NCI-H1092 (cell line): ENCODE measurements around the gene TSHZ3.

ENCODE experiments used
- DNase-seq: peaks from one replicate; lab custom pipeline; 2025; lab: John Stamatoyannopoulos, UW

The TSHZ3 gene

DNA sequence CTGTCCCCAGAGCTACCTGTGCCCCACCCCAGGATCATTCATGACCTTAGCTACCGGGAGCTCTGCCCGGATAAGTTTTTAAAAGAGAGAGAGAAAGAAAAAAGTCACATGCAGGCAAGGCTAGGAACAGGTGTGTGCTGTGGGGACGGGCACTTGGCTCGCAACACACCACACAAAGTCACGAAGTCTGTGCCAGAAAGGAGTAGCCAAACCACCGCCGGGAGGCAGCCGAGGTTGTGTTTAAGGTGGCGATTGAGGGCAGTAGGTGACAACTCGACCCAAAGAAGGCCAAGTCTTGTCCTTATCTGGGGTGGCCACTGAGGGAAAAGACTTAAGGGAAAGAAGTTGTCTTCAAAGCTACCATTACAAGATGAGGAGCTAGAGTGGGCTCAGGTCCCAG is 4.6 kb upstream of the TSHZ3 start:
- no peak for DNase-seq

DNA sequence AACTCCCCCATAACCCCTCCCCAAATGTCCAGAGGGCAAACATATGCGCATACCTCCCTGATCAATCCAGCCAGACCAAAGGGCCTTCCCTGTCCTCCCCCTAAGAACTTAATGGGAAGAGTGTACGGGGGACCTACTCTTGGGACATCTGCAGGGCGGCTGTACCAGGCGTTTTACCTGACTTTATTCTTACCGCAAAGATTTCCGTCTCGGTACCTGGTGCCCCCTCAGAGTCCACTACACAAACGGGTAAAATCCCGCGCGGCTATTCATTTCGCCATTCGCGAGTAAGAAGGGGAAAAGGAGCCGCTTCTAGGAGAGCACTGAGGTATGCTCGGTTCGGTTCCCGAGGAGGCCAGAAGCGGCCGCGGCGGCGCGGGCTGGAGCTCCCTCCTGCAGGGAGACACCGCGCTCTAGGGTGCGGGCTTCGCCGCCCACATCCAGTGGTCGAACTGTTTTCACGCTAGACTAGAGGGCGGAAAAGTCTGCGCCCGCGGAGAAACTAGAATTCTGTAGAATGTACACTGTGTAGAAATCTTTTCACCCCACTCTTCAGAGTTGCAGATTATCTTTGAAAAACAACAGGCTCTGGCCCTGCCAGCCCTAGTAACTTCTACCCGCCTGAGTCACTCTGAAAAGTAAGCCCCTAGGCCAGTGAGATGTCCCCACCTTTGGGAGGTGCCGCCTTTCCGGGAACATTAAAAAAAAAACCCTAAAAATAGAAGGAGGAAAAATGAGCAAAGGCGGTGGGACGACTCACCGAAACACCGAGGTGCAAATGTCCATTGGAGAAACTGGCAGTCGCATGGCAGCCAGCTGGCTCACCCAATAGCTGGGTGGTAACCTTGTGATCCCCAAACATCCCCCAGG is 3.8 kb upstream of the TSHZ3 start:
- DNase-seq = no peak

DNA sequence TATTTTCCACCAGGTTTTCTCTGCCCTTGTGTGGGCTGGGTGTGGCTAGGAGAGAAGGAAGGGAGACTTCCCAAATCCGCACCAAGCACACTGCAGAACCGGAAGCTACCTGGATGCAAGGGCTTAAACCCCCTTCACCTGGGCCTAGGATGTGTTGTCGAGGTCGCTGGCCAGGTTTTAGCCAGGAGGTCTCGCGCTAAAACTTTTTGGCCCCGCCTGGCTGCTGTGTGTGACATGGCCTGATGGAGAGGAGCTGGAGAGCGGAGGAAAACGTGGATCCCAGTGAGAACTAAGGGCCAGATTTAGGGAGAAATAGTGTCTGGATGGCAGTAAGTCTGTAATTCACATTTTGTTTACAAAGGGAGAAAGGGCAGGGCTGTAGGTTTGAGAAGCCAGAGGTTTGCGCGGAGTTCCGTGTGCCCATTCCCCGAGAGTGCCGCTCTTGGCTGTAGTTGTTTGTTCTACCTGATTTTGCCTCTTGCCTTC is 3.1 kb upstream of the TSHZ3 start:
- no peak for DNase-seq

DNA sequence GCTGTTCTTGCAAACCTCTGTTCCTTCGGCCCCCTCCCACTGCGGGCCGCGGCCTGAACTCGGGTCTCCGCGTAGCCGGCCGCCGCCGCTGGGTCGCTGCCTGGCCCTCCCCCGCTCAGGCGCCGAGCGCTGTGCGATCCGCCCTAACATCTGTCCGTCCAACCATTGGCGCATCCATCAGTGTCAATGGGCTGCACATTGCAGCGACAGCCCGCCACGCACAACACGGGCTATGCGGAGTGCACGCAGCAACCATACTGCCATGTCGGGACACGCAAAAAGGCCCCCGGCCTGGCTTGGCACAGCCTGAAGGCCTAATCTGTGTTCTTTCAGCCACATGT is 2.6 kb upstream of the TSHZ3 start:
- no peak for DNase-seq

DNA sequence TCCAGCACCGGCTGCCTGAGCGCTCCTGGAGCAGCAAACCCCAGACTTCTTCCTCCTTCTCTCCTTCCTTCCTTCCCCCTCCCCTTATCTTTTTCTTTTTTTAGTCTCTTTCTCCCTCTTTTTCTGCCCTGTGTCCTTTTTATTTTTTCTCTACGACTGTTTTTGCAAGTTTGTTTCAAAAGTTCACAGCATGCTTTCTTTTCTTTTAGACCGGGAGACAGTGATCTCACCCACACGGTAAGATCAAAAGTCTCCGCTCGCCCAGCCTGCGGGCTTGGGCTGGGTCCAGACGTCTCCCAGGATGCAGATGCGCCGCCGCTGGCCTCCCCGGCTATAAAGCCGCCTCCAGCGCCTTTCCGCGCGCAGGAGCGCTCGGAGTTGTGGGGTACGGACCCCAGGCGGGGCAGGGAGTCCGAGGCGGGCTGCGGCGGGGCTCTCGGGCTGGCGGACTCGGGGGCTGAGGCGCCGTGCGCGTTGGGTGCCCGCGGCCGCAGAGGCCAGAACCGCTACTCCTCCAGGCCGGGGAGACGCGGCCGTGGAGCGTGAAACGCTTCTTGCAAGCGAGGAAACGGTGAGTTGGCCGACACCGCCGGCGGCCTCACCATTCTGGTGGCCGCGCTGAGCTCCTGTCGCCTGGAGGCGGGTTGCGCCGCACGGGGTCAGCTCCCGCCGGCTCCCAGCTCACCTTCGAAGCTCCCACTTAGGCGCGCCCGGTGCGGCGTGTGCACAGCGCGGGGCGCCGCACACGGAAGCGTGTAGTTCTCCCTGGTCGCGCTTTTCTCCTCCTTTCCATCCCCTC is 2.0 kb upstream of the TSHZ3 start:
- DNase-seq = no peak

DNA sequence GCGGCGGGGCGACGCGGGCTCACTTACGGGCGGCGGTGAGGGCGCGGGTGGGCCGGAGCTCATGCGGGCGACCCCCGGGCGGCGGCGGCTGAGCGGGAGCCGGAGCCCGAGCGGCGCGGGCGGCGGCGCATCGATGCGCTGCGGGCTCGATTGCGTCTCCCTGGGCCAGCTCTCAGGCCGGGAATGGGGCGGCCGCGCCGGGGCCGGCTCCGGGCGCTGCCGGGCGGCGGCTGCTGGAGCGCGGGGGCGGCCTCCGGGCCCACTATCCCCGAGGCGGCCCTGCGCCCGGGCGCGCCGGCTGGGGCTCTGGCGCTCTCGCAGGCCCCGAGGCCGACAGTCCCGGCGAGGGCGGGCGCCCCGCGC is 1.4 kb upstream of the TSHZ3 start:
- DNase-seq = no peak

DNA sequence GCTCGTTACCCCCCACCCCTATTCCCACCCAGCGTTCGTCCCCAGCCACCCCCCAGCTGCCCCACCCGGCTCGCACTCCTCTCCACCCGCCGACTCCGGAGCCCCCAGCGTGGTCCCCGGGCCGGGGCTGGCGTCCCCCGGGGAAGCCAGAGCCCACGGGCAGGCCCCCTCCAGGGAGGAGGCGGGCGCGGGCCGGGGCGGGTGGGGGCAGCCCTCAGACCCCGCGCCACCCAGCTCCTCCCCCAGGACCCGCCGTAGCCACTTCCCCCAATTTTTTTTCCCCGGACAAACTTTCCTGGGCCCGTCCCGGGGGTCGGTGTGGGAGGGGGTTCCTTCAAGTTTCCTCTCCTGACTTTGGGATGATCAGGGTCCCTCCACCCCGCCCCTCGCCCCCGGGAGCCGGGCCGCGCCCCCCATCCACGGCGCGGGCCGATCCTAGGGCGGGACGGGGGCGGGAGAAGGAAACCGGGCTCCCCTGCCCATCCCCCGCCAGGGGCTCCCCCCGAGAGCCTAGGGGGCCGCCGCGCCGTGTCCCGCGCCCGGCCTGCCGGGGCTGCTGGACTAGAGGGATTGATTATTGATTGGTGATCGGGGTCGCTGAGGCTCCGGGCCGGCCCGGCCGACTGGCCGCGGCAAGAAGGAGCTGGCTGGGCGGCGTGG is 927 bp upstream of the TSHZ3 start:
- DNase-seq = no peak

DNA sequence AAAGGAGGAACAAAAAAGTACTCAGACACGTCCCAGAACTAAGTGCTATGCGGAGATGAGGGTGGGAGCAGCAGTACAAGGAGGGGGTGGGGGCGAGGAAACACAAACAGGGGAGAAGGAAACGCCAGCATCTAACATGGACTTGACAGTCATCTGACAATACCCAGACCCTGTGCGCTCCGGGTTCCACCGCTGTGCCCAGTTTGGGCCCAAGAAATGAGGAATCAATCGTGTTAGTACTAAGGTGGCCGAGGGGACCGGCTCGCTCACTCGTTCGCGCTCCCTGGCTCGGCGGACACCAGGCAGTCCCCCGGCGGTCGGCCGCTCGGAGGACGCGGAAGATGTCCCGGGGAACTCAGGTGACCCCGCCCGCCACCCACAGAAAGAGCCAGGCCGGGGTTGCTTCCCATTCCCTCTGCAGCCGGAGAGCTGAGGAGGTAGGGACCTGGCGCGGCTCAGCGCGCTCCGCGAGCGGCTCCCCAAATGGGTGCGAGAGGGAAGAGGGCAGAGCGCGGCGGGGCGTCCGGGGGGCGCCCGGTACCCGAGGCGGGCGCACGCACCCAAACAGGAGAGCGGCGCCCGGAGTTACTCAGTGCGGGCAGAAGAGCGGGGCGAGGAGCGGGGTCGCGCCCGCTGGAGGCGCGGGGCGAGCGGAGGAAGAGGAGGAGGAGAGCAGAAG is 616 bp downstream of the TSHZ3 start:
- no peak for DNase-seq

DNA sequence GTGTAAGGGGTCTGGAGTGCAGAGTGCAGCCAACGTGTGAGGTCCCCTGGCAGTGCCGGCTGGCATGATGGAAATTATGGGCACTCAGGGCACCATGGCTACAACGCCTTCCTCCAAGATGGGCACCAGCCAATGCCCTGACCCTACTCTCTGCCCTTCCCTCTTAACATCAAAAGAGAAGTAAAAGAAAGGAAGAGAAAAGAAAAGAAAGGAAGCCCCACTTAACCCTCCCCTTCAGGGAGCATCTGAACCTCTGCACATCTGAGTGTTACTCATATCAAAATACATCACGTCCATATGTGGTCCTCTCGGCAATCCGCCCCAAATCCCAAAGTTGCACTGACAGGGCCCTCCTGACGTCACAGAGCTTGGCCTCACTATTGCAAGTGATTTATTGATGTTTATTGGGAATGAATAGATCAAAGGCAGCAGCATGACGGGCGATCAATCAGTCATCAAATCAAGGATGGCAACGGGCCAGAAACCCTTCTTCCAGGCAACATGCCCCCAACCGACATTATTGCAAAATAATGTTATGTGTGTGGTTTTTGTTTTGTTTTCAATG is 1.3 kb downstream of the TSHZ3 start:
- DNase-seq = no peak

DNA sequence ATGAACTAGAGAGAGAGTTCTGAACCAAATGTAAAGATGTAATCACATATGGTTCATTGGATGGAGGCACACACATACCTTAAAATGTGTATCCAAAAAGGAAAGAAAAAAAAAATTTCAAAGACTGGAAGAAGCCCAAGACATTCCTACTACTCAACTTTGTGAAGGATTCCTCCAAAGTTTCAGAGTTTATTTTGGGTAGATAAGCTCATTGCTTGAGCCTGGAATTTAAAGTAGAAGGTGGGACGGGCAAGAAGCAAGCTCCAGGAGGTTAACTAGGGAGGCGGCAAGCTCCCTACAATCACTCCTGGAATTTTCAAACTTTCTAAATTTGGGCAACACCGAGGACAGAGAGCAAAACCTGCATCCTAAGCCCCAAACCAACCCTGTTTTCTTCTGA is 1.9 kb downstream of the TSHZ3 start:
- no peak for DNase-seq

DNA sequence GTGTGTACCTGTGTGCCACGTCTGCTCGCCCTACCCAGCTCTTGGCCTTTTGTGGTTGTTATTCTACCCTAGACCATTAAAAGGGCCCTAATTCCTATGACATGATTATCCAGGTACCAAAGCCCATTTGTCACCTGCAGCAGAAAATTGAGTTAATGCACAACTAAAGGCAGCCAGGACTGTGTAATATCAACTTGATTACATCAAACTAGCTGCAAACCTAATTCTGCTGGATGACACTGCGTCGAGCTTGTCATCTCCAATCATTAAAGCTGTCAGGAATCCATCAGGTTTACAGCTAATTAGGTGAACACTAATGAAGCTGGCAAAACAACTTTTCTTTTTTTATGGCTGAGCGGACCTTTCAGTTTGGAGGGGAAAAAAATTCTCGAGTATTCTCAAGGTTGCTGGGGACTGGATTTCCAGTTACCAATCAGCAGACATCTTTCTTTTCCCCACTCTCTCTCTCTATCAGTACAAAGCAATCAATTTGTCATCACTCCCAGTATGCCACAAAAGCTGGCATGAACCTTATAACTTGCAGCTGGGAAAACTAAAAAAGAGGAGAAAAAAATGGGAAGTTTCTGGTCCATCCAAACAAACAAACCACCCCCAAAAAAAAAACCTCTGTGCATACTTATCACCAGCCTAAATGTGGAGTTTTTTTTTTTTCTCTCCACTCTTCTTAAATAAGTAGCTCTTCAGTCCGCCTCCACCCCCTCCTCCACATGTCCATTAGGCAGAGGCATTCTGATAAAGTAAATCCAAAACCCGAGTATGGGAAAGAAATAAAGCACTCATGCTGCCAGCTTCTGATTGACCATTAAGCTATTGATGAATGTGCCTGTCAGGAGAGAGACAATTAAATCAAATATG is 2.8 kb downstream of the TSHZ3 start:
- DNase-seq = no peak

DNA sequence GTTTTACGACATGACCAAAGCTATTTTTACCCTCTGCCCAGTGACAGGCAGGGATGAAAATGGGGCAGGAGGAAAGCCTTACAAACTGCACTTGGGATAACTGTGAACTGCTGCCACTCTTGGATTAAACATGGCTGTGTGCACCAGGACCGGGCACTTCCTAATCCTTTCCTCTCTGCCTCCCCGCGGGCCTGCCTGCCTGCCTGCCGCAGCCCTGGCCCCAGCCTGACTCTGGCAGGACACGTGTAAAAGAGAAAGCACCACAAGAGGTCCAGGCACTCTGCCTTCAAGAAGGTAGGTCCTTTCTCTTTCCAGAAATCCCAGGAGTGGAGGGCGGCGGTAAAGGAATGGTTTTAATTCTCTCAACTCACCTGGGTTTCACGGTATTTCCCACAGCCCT is 4.8 kb downstream of the TSHZ3 start:
- DNase-seq = no peak

DNA sequence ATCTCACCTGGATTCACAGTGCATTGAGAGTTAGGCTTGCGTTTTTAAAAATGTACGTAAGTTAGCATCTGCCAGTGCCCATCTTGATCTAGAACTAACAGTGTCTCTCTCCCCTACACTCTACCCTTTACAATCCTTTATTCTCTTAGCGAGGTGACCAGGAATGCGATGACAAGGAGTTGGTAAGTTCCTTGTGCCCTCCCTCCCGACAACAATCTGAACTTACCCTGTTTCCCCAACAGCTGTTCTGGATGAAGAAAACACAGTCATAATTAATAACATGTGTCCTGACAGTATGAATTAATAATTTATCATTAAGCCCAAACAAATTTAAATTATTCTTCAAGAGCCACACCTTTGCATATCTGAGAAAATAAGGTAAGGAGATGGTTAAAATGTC is 6.3 kb downstream of the TSHZ3 start:
- no peak for DNase-seq

DNA sequence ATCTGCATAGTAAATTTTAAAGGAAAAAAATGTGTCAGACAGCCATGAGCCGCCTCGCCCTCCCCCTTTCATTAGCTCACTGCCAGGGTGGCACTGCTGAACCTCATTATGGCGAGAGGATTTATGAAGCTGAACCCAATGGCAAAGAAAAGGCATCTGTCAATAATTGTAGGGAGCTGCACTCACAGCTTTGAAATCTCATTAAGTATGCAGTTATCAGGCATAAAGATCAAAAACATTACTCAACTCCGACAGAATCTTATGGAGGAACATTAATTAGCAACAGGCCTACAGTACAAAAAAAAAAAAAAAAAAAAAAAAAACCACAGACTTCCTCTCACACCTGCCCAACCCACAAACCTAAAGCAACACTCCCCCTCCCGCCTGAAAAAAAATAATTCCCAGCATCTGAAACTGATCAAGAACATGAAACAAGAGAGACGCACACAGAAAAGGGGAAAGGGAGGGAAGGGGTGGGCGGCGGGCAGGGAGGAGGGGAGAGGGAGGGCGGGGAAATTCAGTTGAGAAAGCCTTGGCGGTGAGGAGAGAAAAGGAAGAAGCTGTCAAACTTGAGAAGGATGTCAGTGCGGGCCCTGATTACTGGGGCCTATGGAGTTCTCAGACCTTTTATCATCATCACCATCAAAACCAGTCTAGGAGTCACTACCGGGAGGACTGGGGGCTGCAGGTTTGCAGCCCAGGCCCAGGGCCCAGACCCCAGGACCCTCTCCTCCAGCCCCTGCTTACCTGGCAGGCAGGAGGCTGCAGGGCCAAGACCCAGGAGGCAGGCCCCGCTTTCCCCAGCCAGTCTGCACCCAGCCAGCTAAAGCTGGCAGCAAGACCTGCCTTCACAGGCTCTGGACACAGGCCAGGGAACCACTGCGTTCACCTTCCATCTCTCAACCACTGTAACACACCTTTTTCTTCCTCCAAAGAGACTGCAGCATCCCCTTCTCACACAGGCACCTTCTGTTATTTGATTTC is 8.9 kb downstream of the TSHZ3 start:
- DNase-seq = no peak

DNA sequence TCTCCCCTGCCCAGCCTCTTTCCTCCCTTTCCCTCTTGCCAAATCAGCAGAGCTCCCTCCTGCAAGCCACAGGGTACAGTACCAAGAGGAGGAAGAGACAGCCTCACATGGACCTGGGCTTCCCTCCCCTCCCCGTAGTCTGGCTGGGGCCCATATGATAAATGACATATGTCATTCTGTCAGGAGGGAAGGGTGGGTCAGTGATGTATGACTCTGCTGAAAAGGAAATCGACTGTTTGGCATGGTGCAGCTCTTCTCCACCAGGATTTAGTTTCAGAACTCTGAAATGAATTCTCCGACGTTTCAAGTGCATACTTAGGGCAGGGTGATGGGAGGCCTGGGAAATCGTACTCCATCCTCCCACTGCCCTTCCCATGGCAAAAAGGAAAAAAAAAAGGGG is 9.8 kb downstream of the TSHZ3 start:
- DNase-seq = no peak

DNA sequence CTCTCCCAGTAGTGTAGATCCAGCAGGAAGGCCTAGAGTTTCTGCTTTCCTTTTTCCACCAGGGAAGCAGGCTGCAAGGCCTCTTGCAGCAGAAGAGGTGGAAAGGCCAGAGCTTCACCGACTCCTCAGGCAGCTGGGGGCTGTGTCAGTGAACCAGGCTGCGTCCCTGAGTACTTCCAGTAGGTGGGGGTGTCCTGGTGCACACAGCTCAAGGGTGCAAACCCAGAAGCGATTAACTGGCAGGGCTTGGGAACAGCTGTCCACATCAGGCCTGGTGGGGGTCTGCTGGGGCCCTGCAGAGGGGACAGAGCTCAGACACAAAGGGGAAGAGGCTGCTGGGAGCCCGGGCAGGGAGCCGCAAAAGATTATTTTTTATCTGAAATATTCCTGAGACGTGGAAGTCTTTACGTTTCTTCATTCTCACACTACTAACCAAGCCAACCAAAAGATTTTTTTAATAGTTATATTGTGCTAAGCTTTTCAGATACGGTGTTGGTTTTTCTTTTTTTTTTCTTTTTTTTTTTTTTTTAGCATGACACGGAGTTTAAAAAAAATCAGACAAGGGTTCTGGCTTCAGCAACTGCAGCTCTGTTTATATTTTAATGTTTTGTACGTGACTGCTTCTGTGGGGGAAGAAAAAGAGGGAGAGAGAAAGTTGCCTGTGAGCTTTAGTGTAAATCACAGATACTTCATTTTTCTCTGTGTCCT is 11.0 kb downstream of the TSHZ3 start:
- DNase-seq = no peak

DNA sequence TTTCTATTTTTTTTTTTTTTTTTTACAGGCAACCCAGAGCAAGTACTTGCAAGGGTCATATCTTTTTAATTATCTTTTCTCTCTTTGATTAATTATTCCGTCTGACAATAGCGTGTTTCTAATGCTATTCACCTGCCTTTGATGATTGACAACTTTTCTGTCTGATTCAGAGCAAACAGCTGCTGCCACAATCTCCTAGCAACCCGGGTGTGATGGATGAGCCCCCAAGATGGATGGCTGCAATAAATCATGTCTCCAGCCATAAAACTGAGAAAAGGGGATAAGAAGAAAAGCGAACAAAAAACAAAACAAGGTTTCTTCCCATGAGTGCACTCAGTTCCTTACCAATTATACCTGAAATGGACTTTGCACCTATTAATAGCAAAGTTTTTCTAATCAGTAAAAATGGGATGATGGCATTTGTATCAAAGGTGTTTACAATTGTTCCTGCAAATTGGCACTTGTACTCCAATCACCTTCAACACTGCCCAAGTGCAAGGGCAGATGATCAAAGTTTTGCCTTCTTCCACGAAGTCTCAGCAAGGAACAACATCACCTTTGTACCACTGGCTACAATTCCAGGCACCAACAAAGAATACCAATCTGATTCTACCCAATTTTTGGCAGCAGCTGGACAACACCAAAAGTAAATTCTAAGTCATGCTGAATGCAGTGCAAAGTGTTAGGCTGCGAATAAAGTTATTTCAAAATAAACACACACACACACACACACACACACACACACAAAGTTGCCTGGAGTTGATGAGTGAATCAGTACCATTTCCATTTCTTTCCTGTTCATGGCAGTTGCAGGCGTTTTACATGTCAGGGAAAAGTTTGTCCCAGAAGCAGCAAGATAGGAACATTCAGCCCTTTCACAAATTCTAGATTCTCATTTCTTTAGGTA is 12.0 kb downstream of the TSHZ3 start:
- no peak for DNase-seq

DNA sequence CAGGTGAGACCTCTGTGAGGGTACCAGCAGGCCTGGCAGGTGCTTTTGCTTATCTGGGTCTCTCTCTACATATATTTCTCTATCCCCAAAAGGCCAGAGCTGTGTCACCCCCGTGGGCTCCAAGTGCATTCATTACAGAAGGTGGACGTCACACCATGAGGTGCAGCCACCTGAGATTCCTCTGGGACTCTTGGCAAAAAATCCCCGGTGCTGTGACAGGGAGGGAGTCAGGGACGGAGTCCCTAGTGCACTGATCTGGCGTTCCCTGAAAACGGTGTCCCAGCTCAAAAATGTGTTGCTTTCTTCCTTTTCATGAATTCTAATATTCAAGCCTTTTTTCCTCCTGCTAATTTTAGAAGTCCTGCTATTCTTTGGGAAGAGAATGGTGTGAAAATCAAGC is 13.5 kb downstream of the TSHZ3 start:
- no peak for DNase-seq
